ENCODE results near the gene ABCG1.

DNA sequence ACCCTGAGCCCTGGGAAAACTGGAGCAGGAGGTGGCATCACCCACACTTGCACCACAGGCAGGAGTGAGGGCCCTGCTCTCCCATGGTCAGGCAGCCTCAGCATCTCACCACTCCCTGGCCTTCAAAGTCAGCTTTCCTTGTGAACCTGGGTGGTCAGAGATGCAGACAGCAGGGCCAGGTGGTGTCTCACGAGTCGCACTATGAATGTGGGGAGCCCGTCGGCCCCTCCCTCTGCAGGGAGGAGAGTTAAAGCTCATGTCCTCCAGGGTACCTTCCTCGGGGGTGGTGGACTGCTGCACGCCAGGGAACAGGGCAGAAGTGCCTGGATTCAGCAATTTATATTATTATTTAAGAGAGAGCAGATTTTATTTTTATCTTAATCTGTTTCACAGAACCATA is 24.1 kb downstream of the ABCG1 start:
- no peak for TF ChIP-seq CTCF (IDR thresholded peaks at IDR 0.05; ENCODE audit: poor library complexity, severe bottlenecking)
- no peak for TF ChIP-seq POLR2AphosphoS5 (IDR thresholded peaks at IDR 0.05)
- TF ChIP-seq EP300 (conservative IDR thresholded peaks at IDR 0.05; ENCODE audit: poor library complexity, severe bottlenecking): no peak
- TF ChIP-seq EZH2 (IDR thresholded peaks at IDR 0.05; ENCODE audit: borderline replicate concordance, insufficient read depth, low read length, poor library complexity, severe bottlenecking): no peak
- TF ChIP-seq SMC3 (conservative IDR thresholded peaks at IDR 0.05; ENCODE audit: poor library complexity): no peak
- no peak for TF ChIP-seq TAF1 (IDR thresholded peaks at IDR 0.05; ENCODE audit: low read depth)
- no peak for TF ChIP-seq RAD21 (conservative IDR thresholded peaks at IDR 0.05)
